SU-DHL-6 (cell line): ENCODE results near the gene BHLHA9.

Source experiments
- H2AFZ ChIP-seq: fragments of 200-600 bp; sonication (generic); 2 replicates; pipeline ENCODE4 v1.6.1; 2014; ENCODE audit warnings: low read depth, mild to moderate bottlenecking, moderate library complexity, mixed read lengths, antibody characterized with exemption, low read length; ENCODE audit not compliant: severe bottlenecking
- H3F3A ChIP-seq: fragments of 200-600 bp; shearing (Covaris generic); 2 replicates; pipeline ENCODE4 v1.6.0; 2016; ENCODE audit warnings: antibody characterized with exemption, mild to moderate bottlenecking; ENCODE audit not compliant: insufficient read depth
- H3K27ac ChIP-seq: fragments of 200-600 bp; sonication (generic); 2 replicates; pipeline ENCODE4 v1.5.1; 2016; ENCODE audit warnings: low read depth, mild to moderate bottlenecking, low read length, moderate library complexity, mixed read lengths
- H3K27me3 ChIP-seq: fragments of 200-600 bp; sonication (generic), shearing (Covaris generic); 2 replicates; pipeline ENCODE4 v1.6.0; 2014; ENCODE audit warnings: mild to moderate bottlenecking, low read length
- H3K36me3 ChIP-seq: fragments of 200-600 bp; sonication (generic); 2 replicates; pipeline ENCODE4 v1.6.1; 2014; ENCODE audit warnings: mild to moderate bottlenecking, low read length, mixed read lengths
- H3K4me2 ChIP-seq: fragments of 300-600, 200-600 bp; shearing (Covaris generic), sonication (generic); 2 replicates; pipeline ENCODE4 v1.6.0; 2014; ENCODE audit warnings: low read length, low read depth, mild to moderate bottlenecking; ENCODE audit not compliant: poor library complexity, severe bottlenecking
- H3K4me3 ChIP-seq: fragments of 200-600 bp; sonication (generic); 2 replicates; pipeline ENCODE4 v1.5.1; 2014; ENCODE audit warnings: antibody characterized with exemption, low read length, mild to moderate bottlenecking, mixed read lengths; ENCODE audit not compliant: insufficient read depth, poor library complexity, severe bottlenecking
- H3K79me2 ChIP-seq: fragments of 200-600 bp; sonication (generic); 2 replicates; pipeline ENCODE4 v1.6.1; 2014; ENCODE audit warnings: mild to moderate bottlenecking, low read length, moderate library complexity; ENCODE audit not compliant: insufficient read depth
- H3K9ac ChIP-seq: fragments of 200-600 bp; sonication (generic); 2 replicates; pipeline ENCODE4 v1.7.0; 2014; ENCODE audit warnings: mild to moderate bottlenecking, low read length
- H3K9me2 ChIP-seq: fragments of 200-600 bp; sonication (generic); replicated peaks from 2 replicates; pipeline ENCODE4 v1.6.1; 2014; ENCODE audit warnings: low read length; ENCODE audit not compliant: insufficient read depth
- H3K9me3 ChIP-seq: fragments of 200-600 bp; sonication (generic); 2 replicates; pipeline ENCODE4 v1.6.1; 2014; ENCODE audit warnings: low read length, mixed read lengths; ENCODE audit not compliant: insufficient read depth
- H4K20me1 ChIP-seq: fragments of 200-600 bp; sonication (generic); 2 replicates; pipeline ENCODE4 v1.6.1; 2014; ENCODE audit warnings: low read depth, mild to moderate bottlenecking, antibody characterized with exemption, low read length, moderate library complexity, mixed read lengths
- EZH2phosphoT487 ChIP-seq: fragments of 200-600 bp; sonication (generic), shearing (Covaris generic); conservative IDR thresholded peaks from 2 replicates; pipeline ENCODE4 v1.6.1; 2018; ENCODE audit warnings: mild to moderate bottlenecking, antibody characterized with exemption, low read length, moderate library complexity, mixed read lengths
- TF ChIP-seq, protein P1 (sequence below): fragments of 200-600 bp; sonication (generic); IDR thresholded peaks from one replicate; pipeline ENCODE4 v1.5.1; 2017; ENCODE audit warnings: antibody characterized with exemption, mild to moderate bottlenecking, low read length, moderate library complexity; ENCODE audit not compliant: insufficient read depth, poor library complexity, severe bottlenecking

BHLHA9 gene

DNA sequence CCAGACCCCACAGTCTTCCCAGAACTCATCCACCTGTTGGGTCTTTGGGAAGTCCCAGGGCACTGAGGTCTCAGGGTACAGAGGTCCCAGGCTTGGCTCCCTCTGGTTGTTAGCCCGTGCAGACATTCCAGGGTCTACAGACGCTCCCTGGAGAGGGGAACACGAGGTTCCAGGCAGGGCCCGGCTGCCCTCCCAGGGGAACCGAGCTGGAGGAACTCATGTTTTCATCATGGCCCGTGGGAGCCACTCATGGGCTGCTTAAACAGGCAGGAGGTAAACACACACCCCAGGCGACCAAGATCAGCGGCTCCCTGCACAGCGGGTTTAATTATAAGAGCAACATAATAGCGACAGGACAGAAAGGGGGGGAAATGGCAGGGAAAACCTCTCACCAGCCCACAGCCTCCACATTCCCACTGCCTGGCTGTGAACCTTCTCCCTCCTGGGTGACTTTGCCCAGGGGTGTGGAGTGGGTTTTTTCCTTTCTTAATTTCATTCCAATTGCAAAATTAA lies 45.7 kb downstream of the BHLHA9 start:
- no peaks in the 10 kb centered on the region for H3K36me3 ChIP-seq
- H3K27ac ChIP-seq = no peak overlapping the region
- no peaks in the 10 kb centered on the region for H4K20me1 ChIP-seq
- no peak overlapping the region for H2AFZ ChIP-seq
- no peak overlapping the region for H3K4me2 ChIP-seq
- H3K79me2 ChIP-seq = no peaks in the 10 kb centered on the region
- no peaks in the 10 kb centered on the region for H3K9me3 ChIP-seq
- no peaks in the 10 kb centered on the region for H3K9me2 ChIP-seq
- H3K4me3 ChIP-seq = no peak overlapping the region
- TF ChIP-seq EZH2phosphoT487 = no peak
- TF ChIP-seq, protein P1, sequence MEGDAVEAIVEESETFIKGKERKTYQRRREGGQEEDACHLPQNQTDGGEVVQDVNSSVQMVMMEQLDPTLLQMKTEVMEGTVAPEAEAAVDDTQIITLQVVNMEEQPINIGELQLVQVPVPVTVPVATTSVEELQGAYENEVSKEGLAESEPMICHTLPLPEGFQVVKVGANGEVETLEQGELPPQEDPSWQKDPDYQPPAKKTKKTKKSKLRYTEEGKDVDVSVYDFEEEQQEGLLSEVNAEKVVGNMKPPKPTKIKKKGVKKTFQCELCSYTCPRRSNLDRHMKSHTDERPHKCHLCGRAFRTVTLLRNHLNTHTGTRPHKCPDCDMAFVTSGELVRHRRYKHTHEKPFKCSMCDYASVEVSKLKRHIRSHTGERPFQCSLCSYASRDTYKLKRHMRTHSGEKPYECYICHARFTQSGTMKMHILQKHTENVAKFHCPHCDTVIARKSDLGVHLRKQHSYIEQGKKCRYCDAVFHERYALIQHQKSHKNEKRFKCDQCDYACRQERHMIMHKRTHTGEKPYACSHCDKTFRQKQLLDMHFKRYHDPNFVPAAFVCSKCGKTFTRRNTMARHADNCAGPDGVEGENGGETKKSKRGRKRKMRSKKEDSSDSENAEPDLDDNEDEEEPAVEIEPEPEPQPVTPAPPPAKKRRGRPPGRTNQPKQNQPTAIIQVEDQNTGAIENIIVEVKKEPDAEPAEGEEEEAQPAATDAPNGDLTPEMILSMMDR = no peak
- H3K9ac ChIP-seq = no peak overlapping the region
- no peaks in the 10 kb centered on the region for H3F3A ChIP-seq
- no peaks in the 10 kb centered on the region for H3K27me3 ChIP-seq
